ENCODE data around the gene FHOD3.

Gene FHOD3

DNA sequence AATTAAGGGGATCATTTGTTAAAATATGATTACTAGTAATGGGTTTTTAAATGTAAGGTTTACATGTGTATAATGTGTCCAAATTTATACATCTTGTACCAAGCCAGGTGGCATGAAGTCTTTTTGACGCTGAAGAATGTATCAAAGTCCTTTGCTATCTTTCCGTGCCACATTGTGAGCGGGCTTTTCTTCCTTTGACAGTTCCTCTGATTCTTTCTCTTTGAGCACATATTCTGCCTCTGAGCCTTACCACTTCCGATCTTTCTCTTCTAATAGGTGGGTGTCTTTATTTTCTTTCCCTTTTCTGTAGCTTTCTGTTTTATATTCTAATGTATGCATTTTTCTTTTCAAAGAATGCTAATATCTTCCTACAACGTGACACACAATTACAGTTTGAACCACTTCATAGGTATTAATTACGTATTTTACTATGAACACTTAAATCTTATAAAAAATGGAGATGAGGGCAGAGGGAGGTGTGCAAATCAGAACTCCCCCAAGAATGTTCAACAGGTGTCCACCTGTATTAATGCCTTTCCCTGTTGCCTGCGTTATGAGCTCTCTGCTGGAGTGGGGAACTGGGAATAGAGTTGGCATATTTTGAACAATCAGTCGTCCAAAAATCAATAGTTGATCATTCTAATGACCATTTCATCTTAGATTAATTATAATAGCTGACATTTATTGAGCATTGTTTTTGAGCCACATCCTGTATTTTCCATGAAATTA lies 355.8 kb downstream of the FHOD3 start:
- TF ChIP-seq, protein P1, sequence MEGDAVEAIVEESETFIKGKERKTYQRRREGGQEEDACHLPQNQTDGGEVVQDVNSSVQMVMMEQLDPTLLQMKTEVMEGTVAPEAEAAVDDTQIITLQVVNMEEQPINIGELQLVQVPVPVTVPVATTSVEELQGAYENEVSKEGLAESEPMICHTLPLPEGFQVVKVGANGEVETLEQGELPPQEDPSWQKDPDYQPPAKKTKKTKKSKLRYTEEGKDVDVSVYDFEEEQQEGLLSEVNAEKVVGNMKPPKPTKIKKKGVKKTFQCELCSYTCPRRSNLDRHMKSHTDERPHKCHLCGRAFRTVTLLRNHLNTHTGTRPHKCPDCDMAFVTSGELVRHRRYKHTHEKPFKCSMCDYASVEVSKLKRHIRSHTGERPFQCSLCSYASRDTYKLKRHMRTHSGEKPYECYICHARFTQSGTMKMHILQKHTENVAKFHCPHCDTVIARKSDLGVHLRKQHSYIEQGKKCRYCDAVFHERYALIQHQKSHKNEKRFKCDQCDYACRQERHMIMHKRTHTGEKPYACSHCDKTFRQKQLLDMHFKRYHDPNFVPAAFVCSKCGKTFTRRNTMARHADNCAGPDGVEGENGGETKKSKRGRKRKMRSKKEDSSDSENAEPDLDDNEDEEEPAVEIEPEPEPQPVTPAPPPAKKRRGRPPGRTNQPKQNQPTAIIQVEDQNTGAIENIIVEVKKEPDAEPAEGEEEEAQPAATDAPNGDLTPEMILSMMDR (conservative IDR thresholded peaks at IDR 0.05; ENCODE audit: low read length), result no peak
- no peak overlapping the region for H3K4me3 ChIP-seq (ENCODE audit: low read length)
- DNase-seq (ENCODE audit: low read depth), result no peak

DNA sequence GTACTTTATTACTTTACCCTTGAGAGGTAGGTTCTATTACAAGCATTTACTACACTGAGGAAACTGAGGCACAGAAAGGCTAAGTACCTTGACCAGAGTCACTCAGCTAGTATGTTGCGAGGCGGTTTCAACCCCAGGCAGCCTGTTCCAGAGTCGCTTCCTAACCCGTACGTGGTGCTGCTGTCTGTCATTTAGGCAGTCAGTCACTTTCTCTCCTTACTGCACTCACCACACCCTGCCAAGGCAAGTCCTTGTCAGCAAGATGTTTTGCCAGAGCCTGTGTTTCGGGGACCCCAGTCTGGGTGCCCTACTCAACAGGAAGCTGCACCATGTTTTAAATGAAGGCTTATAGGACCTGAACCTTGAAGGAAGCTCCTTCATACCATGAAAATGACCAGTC lies 356.4 kb downstream of the FHOD3 start:
- no peak overlapping the region for H3K4me3 ChIP-seq (ENCODE audit: low read length)
- DNase-seq (ENCODE audit: low read depth), result no peak
- TF ChIP-seq, protein P1 (conservative IDR thresholded peaks at IDR 0.05; ENCODE audit: low read length), result no peak

DNA sequence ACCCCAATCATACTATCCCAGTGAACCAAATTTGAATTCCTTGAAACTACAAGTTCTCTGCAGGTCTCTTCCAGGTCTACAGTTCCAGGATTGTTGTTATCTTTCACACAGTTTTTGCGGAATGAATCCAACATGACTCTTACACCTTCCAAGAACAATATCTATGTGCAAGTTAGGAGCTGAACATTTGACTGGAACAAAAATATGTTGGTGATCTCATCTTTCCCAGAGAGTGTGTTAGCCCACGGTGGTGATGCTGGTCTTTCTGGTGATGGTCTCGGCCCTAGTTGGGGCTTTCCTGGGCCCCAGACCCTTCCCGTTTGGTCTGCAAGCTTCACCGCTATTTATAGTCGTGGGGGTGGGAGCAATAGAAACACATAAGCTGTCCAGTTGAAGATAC lies 357.6 kb downstream of the FHOD3 start:
- TF ChIP-seq, protein P1 (conservative IDR thresholded peaks at IDR 0.05; ENCODE audit: low read length), result no peak
- no peak for DNase-seq (ENCODE audit: low read depth)
- no peak overlapping the region for H3K4me3 ChIP-seq (ENCODE audit: low read length)

DNA sequence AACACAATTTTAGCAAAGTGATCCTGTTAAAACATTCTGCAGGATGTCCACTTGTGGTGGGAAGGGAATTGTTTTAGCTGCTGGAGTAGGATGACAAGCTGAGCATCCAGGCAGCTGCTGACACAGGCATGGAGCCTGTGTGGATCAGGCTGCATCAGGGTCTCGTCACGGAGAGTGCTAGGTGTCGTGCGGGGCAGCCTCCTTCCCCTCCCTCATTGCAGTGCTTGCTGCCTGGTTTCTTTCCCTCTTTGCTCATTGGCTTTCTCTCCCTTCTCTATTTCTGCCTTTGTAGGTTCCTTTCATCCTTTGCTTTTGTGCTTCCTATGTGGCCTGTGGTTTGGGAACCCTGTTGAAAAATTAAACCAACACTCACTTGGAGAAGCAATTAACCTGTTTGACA lies 358.4 kb downstream of the FHOD3 start:
- no peak overlapping the region for H3K4me3 ChIP-seq (ENCODE audit: low read length)
- DNase-seq (ENCODE audit: low read depth), result no peak
- TF ChIP-seq, protein P1 (conservative IDR thresholded peaks at IDR 0.05; ENCODE audit: low read length), result no peak

DNA sequence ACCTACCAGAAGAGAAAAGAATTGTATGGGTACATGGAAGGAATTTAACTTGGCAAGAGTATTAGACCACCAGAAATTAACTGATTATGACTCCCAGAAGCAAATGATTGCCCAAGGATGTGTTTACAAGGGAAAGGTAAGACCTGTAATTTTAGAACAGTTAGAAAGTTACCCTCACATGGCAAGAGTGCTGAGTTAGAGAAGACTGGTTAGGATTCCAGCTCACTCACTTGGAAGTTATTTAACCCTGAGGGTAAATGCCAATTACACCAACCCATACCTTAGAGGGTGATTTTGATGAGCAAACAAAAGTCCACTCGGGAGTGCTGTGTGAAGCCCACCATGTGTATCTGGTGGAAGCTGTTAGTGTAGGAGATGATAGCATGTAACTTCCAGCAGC lies 361.1 kb downstream of the FHOD3 start:
- no peak overlapping the region for H3K4me3 ChIP-seq (ENCODE audit: low read length)
- DNase-seq (ENCODE audit: low read depth), result no peak
- TF ChIP-seq, protein P1 (conservative IDR thresholded peaks at IDR 0.05; ENCODE audit: low read length), result no peak

DNA sequence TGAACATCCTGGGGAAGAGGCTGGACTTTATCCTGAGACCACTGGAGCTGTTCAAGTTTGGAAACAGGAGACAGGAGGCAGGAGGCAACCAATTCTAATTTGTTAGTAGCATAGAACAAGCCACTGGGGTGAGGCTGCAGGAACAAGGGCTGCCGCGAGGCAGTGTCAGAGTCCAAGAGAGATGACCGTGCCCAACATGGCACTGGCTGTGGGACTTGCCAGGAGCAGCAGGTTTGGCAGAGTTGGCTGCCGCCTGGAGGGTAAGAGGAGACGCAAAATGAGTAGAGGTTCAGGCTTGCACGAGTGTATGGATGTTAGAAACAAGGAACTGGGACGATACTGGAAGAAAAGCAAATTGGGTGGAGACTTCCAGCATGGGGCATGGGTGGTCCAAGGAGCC lies 362.8 kb downstream of the FHOD3 start:
- no peak for DNase-seq (ENCODE audit: low read depth)
- no peak overlapping the region for H3K4me3 ChIP-seq (ENCODE audit: low read length)
- TF ChIP-seq, protein P1 (conservative IDR thresholded peaks at IDR 0.05; ENCODE audit: low read length), result no peak

DNA sequence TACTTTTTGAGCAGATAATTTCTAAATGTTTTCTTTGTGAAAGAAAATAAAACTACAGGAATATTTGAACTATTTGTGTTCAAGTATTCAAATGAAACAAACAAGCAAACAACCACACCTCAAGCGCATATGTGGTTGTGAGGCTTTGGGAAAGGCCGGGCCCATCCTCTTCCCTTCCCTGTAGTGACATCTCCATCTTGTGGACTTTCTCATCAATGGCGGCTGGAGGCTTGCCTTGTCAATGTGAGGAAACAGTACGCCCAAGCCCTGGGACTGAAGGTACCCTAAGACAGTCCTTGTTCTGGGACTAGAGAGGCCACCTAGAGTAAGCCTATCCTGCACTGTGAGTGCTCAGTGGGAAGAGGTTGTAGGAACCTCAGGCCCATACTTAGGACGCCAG lies 364.5 kb downstream of the FHOD3 start:
- H3K4me3 ChIP-seq (ENCODE audit: low read length), result no peak overlapping the region
- DNase-seq (ENCODE audit: low read depth), result peak; percentile 26
- TF ChIP-seq, protein P1 (conservative IDR thresholded peaks at IDR 0.05; ENCODE audit: low read length), result peak; percentile 46
